Neural cell (in vitro differentiated cells): ENCODE data around the gene CHMP4B.

Experiments used
- CTCF ChIP-seq: fragments of 450-650 bp; IDR thresholded peaks from 2 replicates; pipeline ENCODE4 v1.5.1; 2014; ENCODE audit warnings: antibody characterized with exemption, mild to moderate bottlenecking, moderate library complexity; ENCODE audit not compliant: poor library complexity, severe bottlenecking
- EZH2 ChIP-seq: fragments of 200-600, 300-800 bp; shearing (Covaris generic), sonication (generic); IDR thresholded peaks from 2 replicates; pipeline ENCODE4 v1.6.1; 2014; ENCODE audit warnings: antibody characterized with exemption, low read length, borderline replicate concordance, mild to moderate bottlenecking; ENCODE audit not compliant: insufficient read depth, poor library complexity, severe bottlenecking
- MXI1 ChIP-seq: fragments of 450-650 bp; conservative IDR thresholded peaks from 2 replicates; pipeline ENCODE4 v1.6.1; 2014; ENCODE audit warnings: antibody characterized with exemption, mild to moderate bottlenecking; ENCODE audit not compliant: poor library complexity, severe bottlenecking
- POLR2AphosphoS5 ChIP-seq: IDR thresholded peaks from 2 replicates; pipeline ENCODE4 v1.6.1; 2012
- REST ChIP-seq: IDR thresholded peaks from 2 replicates; pipeline ENCODE4 v1.6.1; 2012; ENCODE audit warnings: borderline replicate concordance
- TAF1 ChIP-seq: IDR thresholded peaks from 2 replicates; pipeline ENCODE4 v1.6.1; 2012; ENCODE audit warnings: low read depth

GRCh38 chr20:33815671-33816070, 4.5 kb downstream of the CHMP4B start:
- TF ChIP-seq CTCF (no peak), REST (no peak), EZH2 (no peak), MXI1 (no peak), POLR2AphosphoS5 (no peak), TAF1 (no peak)
